ENCODE data around the gene IQGAP3.

IQGAP3 gene

GRCh38 chr1:156543066-156543465, 29.3 kb downstream of the IQGAP3 start:
- DNase-seq (ENCODE audit: low read depth): no peak

- no peak for DNase-seq (ENCODE audit: low read depth)
Measured at GRCh38 chr1:156540955-156541354, 31.4 kb downstream of the IQGAP3 start.

GRCh38 chr1:156539818-156540355, 32.5 kb downstream of the IQGAP3 start:
- DNase-seq (ENCODE audit: low read depth): no peak

GRCh38 chr1:156538711-156539440, 33.5 kb downstream of the IQGAP3 start:
- no peak for DNase-seq (ENCODE audit: low read depth)

GRCh38 chr1:156537027-156537426, 35.3 kb downstream of the IQGAP3 start:
- DNase-seq (ENCODE audit: low read depth): no peak

GRCh38 chr1:156534424-156535060, 37.8 kb downstream of the IQGAP3 start:
- no peak for DNase-seq (ENCODE audit: low read depth)

GRCh38 chr1:156533568-156534220, 38.7 kb downstream of the IQGAP3 start:
- DNase-seq (ENCODE audit: low read depth): no peak

GRCh38 chr1:156532374-156532773, 40.0 kb downstream of the IQGAP3 start:
- no peak for DNase-seq (ENCODE audit: low read depth)

GRCh38 chr1:156530006-156530405, 42.4 kb downstream of the IQGAP3 start:
- no peak for DNase-seq (ENCODE audit: low read depth)

GRCh38 chr1:156528875-156529425, 43.4 kb downstream of the IQGAP3 start:
- no peak for DNase-seq (ENCODE audit: low read depth)

- no peak for DNase-seq (ENCODE audit: low read depth)
Measured at GRCh38 chr1:156528231-156528630, 44.1 kb downstream of the IQGAP3 start.

- no peak for DNase-seq (ENCODE audit: low read depth)
Measured at GRCh38 chr1:156527584-156527983, 44.8 kb downstream of the IQGAP3 start.

GRCh38 chr1:156525856-156526489, 46.4 kb downstream of the IQGAP3 start:
- no peak for DNase-seq (ENCODE audit: low read depth)

- no peak for DNase-seq (ENCODE audit: low read depth)
Measured at GRCh38 chr1:156525071-156525501, 47.3 kb downstream of the IQGAP3 start.

GRCh38 chr1:156524481-156524869, 47.9 kb downstream of the IQGAP3 start:
- DNase-seq (ENCODE audit: low read depth): no peak

- no peak for DNase-seq (ENCODE audit: low read depth)
Measured at GRCh38 chr1:156523801-156524480, 48.4 kb downstream of the IQGAP3 start.

GRCh38 chr1:156522443-156522970, 49.9 kb downstream of the IQGAP3 start:
- no peak for DNase-seq (ENCODE audit: low read depth)

- DNase-seq (ENCODE audit: low read depth): no peak
Measured at GRCh38 chr1:156517748-156518147, 54.6 kb downstream of the IQGAP3 start.

- DNase-seq (ENCODE audit: low read depth): no peak
Measured at GRCh38 chr1:156516821-156517220, 55.5 kb downstream of the IQGAP3 start.

GRCh38 chr1:156515956-156516355, 56.4 kb downstream of the IQGAP3 start:
- no peak for DNase-seq (ENCODE audit: low read depth)

GRCh38 chr1:156513185-156513584, 59.2 kb downstream of the IQGAP3 start:
- no peak for DNase-seq (ENCODE audit: low read depth)

All from activated T-cell treated with anti-CD3 and anti-CD28 coated beads for 48 hours (primary cell).